Endometrial microvascular endothelial cells (primary cell): Measurements from ENCODE around the gene FSTL3. TPM values are rescaled to one million over a fixed set of nuclear protein-coding genes. Genes with fewer than 3 reads are reported as not detected.
"Not testable (repeated sequence)": the region's sequence is repeated elsewhere in the genome, so short reads cannot be mapped to it uniquely, and the experiment has no call there.

ENCODE experiments used
- in situ Hi-C: cut with HindIII; loops from 2 replicates; pipeline ENCODE4 v1.10.0; 2017; ENCODE audit warnings: low sequenced_read_pairs, low pct_unique_long_range_greater_than_20kb; ENCODE audit errors: inconsistent ontology term
- total RNA-seq: library from RNA; depleted of rRNA; stranded (reverse); fragments of >200 nt; gene quantifications from one replicate; pipeline ENCODE4 v1.2.3, GENCODE V29; 2015; ENCODE audit errors: inconsistent ontology term

The FSTL3 gene
- total RNA-seq, 1 donor from 2014 or later: 55.0 TPM

GRCh38 chr19:726993-727956 is 51.1 kb downstream of the FSTL3 start:
- in situ Hi-C loops: no loop called here

DNA sequence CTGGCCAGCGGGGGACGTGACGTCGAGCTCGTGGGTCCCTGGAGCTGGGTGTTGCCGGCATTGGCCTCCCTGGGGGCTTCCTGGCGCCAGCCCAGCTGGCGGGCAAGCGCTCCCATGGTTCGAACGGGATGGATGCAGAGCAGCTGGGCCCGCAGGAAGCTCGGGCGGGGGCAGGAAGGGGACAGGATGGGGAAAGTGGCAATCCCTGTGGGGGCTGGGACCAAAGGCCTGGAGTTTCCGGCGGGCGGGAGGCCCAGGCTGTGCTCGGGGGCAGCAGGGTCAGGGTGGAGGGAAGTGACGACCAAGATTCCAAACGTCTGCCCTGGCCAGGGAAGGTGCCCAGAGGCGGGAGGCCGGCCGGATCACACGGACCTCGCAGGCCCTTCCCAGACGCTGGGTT is 51.8 kb downstream of the FSTL3 start:
- in situ Hi-C loops: no loop called here

GRCh38 chr19:729564-729963 is 53.4 kb downstream of the FSTL3 start:
- in situ Hi-C loops: not testable (repeated sequence)

- in situ Hi-C loops: no loop called here
These were observed 53.9 kb downstream of the FSTL3 start for GRCh38 chr19:729965-730668.

GRCh38 chr19:731000-731399 is 54.8 kb downstream of the FSTL3 start:
- in situ Hi-C loops: no loop called here

DNA sequence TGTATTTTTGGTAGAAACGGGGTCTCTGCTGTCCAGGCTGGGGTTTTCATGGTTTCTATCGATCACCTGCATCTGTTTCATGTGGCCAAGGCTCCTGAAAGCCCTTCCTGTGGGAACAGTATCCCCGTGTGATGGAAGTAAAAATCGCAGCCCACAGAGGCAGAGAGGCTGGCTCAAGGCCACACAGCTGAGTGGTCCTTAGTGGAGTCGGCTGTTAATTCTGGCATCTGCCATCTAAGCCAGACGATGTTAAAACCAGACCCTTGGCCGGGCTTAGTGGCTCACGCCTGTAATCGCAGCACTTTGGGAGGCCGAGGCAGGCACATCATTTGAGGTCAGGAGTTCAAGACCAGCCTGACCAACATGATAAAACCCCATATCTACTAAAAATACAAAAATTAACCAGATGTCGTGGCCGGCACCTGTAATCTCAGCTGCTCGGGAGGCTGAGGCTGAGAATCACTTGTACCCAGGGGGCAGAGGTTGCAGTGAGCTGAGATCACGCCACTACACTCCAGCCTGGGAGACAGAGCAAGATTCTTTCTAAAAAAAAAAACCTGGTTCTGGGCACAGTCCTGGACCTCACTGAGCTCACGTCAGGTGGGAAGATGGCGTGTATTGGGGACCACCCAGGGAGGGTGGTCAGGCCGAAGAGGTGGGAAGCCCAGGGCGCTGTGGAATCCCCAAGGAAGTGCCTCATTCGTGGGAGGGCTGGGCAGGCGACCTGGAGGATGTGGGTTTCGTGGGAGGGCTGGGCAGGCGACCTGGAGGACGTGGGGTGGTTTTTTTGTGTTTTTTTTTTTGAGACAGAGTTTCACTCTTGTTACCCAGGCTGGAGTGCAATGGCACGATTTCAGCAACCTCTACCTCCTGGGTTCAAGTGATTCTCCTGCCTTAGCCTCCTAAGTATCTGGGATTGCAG is 56.2 kb downstream of the FSTL3 start:
- in situ Hi-C loops: no loop called here

Other genes with a start within 250 kb of the FSTL3 start
- 0.37 TPM for gene SHC2, start 215.4 kb upstream of the FSTL3 start, total RNA-seq
- not detected for gene MADCAM1, start 179.9 kb upstream of the FSTL3 start, total RNA-seq
- gene TPGS1, start 168.9 kb upstream of the FSTL3 start, total RNA-seq: 17.6 TPM
- gene CDC34, start 144.6 kb upstream of the FSTL3 start, total RNA-seq: 84.7 TPM
- not detected for gene GZMM, start 132.3 kb upstream of the FSTL3 start, total RNA-seq
- gene BSG, start 103.8 kb upstream of the FSTL3 start, total RNA-seq: 537 TPM
- gene HCN2, start 86.5 kb upstream of the FSTL3 start, total RNA-seq: 0.37 TPM
- 25.9 TPM for gene POLRMT, start 42.9 kb upstream of the FSTL3 start, total RNA-seq
- gene FGF22, start 36.5 kb upstream of the FSTL3 start, total RNA-seq: not detected
- gene RNF126, start 13.2 kb upstream of the FSTL3 start, total RNA-seq: 136 TPM
- not detected for gene PRSS57, start 19.1 kb downstream of the FSTL3 start, total RNA-seq
- gene PALM, start 32.5 kb downstream of the FSTL3 start, total RNA-seq: not detected
- gene MISP, start 74.7 kb downstream of the FSTL3 start, total RNA-seq: not detected
- gene PTBP1, start 121.1 kb downstream of the FSTL3 start, total RNA-seq: 307 TPM
- 1.5 TPM for gene PLPPR3, start 145.6 kb downstream of the FSTL3 start, total RNA-seq
- not detected for gene AZU1, start 151.4 kb downstream of the FSTL3 start, total RNA-seq
- gene PRTN3, start 164.6 kb downstream of the FSTL3 start, total RNA-seq: not detected
- gene ELANE, start 175.9 kb downstream of the FSTL3 start, total RNA-seq: not detected
- 5.4 TPM for gene CFD, start 183.3 kb downstream of the FSTL3 start, total RNA-seq
- gene MED16, start 216.8 kb downstream of the FSTL3 start, total RNA-seq: 48.9 TPM
- not detected for gene RNU6-9, start 217.1 kb downstream of the FSTL3 start, total RNA-seq
- gene R3HDM4, start 236.8 kb downstream of the FSTL3 start, total RNA-seq: 52.3 TPM
- gene KISS1R, start 240.9 kb downstream of the FSTL3 start, total RNA-seq: not detected
- gene ARID3A, start 249.6 kb downstream of the FSTL3 start, total RNA-seq: 9.1 TPM